GM12875 (cell line): Measurements from ENCODE around the gene GFI1.

Experiments used
- H3K4me3 ChIP-seq: one replicate; pipeline ENCODE4 v1.5.1; 2011; ENCODE audit warnings: low read depth, low read length, control low read depth
- CTCF ChIP-seq: IDR thresholded peaks from 2 replicates; pipeline ENCODE4 v1.5.1; 2011; ENCODE audit warnings: low read depth, mild to moderate bottlenecking, control low read depth, inconsistent platforms, low read length, moderate library complexity, borderline replicate concordance; ENCODE audit not compliant: insufficient read depth

Gene GFI1

GRCh38 chr1:92476071-92476631 is 10.6 kb downstream of the GFI1 start:
- TF ChIP-seq CTCF: no peak
- H3K4me3 ChIP-seq: no peak overlapping the region

- TF ChIP-seq CTCF: no peak
- no peak overlapping the region for H3K4me3 ChIP-seq
These were observed 11.7 kb downstream of the GFI1 start for GRCh38 chr1:92475029-92475428.

- no peak overlapping the region for H3K4me3 ChIP-seq
- TF ChIP-seq CTCF: no peak
These were observed 12.8 kb downstream of the GFI1 start for GRCh38 chr1:92473781-92474495.

- H3K4me3 ChIP-seq: no peak overlapping the region
- no peak for TF ChIP-seq CTCF
These were observed 16.5 kb downstream of the GFI1 start for GRCh38 chr1:92470216-92470615.

- TF ChIP-seq CTCF: no peak
- H3K4me3 ChIP-seq: no peak overlapping the region
These were observed 19.9 kb downstream of the GFI1 start for GRCh38 chr1:92466683-92467352.

GRCh38 chr1:92465256-92465647 is 21.5 kb downstream of the GFI1 start:
- no peak overlapping the region for H3K4me3 ChIP-seq
- TF ChIP-seq CTCF: no peak

- no peak for TF ChIP-seq CTCF
These were observed 22.0 kb downstream of the GFI1 start for GRCh38 chr1:92464588-92465255.

More at GRCh38 chr1:92464588-92465255, 22.0 kb downstream of the GFI1 start:
- no peak overlapping the region for H3K4me3 ChIP-seq
